ENCODE measurements around the gene SORCS3. TPM values are rescaled to one million over a fixed set of nuclear protein-coding genes. Genes with fewer than 3 reads are reported as not detected.

Gene SORCS3
- total RNA-seq, 1 experiment from 2014 or later, result 0.94 TPM

DNA sequence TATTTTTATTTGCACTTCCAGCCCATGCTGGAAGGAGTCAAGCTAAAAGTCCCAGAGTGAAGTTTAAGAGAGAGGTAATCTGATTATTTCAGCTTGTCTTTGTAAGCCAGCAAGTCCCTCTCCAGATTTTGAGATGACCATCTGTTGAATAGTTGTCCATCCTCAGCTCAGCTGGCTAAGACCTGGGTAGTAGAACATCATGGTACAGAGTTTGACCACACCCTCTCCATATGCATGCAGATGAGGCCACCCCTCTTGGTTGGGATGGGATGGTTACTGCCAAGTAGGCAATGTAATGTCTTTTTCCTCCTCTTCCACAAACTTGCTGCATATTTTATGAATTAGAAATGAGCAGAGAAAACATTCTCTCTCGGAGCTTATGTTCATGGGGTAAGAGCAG, 639.8 kb downstream of the SORCS3 start:
- ChIA-PET CTCF (no interaction called here), POLR2A (no interaction called here)
- TF ChIP-seq FOXJ3 (CRISPR knock-in tag; IDR thresholded peaks at IDR 0.05; ENCODE audit: borderline replicate concordance) (no peak), ELF4 (CRISPR knock-in tag; IDR thresholded peaks at IDR 0.05; ENCODE audit: low read depth) (no peak), ZNF423 (CRISPR knock-in tag; IDR thresholded peaks at IDR 0.05) (no peak)
- TF ChIP-seq, protein P1, sequence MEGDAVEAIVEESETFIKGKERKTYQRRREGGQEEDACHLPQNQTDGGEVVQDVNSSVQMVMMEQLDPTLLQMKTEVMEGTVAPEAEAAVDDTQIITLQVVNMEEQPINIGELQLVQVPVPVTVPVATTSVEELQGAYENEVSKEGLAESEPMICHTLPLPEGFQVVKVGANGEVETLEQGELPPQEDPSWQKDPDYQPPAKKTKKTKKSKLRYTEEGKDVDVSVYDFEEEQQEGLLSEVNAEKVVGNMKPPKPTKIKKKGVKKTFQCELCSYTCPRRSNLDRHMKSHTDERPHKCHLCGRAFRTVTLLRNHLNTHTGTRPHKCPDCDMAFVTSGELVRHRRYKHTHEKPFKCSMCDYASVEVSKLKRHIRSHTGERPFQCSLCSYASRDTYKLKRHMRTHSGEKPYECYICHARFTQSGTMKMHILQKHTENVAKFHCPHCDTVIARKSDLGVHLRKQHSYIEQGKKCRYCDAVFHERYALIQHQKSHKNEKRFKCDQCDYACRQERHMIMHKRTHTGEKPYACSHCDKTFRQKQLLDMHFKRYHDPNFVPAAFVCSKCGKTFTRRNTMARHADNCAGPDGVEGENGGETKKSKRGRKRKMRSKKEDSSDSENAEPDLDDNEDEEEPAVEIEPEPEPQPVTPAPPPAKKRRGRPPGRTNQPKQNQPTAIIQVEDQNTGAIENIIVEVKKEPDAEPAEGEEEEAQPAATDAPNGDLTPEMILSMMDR (IDR thresholded peaks at IDR 0.05), result no peak
- TF ChIP-seq, protein P2, sequence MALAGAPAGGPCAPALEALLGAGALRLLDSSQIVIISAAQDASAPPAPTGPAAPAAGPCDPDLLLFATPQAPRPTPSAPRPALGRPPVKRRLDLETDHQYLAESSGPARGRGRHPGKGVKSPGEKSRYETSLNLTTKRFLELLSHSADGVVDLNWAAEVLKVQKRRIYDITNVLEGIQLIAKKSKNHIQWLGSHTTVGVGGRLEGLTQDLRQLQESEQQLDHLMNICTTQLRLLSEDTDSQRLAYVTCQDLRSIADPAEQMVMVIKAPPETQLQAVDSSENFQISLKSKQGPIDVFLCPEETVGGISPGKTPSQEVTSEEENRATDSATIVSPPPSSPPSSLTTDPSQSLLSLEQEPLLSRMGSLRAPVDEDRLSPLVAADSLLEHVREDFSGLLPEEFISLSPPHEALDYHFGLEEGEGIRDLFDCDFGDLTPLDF (CRISPR knock-in tag; IDR thresholded peaks at IDR 0.05), result no peak
- TF ChIP-seq, protein P3, sequence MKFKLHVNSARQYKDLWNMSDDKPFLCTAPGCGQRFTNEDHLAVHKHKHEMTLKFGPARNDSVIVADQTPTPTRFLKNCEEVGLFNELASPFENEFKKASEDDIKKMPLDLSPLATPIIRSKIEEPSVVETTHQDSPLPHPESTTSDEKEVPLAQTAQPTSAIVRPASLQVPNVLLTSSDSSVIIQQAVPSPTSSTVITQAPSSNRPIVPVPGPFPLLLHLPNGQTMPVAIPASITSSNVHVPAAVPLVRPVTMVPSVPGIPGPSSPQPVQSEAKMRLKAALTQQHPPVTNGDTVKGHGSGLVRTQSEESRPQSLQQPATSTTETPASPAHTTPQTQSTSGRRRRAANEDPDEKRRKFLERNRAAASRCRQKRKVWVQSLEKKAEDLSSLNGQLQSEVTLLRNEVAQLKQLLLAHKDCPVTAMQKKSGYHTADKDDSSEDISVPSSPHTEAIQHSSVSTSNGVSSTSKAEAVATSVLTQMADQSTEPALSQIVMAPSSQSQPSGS (CRISPR knock-in tag; IDR thresholded peaks at IDR 0.05; ENCODE audit: borderline replicate concordance, low read depth), result no peak
- Mint-ChIP-seq H3K27ac (no peak overlapping the region), H3K27me3 (ENCODE audit: low read depth) (no peaks in the 10 kb centered on the region), H3K4me1 (no peaks in the 10 kb centered on the region), H3K36me3 (no peaks in the 10 kb centered on the region), H3K9me3 (no peaks in the 10 kb centered on the region), H3K4me3 (no peak overlapping the region)
- ATAC-seq, result no peak
- DNase-seq (ENCODE audit: low spot score), result no peak

GRCh38 chr10:105284476-105285215, 643.6 kb downstream of the SORCS3 start:
- H3K27me3 Mint-ChIP-seq (ENCODE audit: low read depth), result no peaks in the 10 kb centered on the region
- no peaks in the 10 kb centered on the region for H3K36me3 Mint-ChIP-seq
- TF ChIP-seq ZBTB43 (CRISPR knock-in tag; IDR thresholded peaks at IDR 0.05) (no peak), ZSCAN18 (CRISPR knock-in tag; IDR thresholded peaks at IDR 0.05) (no peak), GRHL2 (CRISPR knock-in tag; IDR thresholded peaks at IDR 0.05; ENCODE audit: insufficient replicate concordance, severe bottlenecking) (no peak), RELA (CRISPR knock-in tag; IDR thresholded peaks at IDR 0.05; ENCODE audit: borderline replicate concordance) (no peak), GABPB1 (CRISPR knock-in tag; IDR thresholded peaks at IDR 0.05) (no peak), TCF7 (CRISPR knock-in tag; IDR thresholded peaks at IDR 0.05; ENCODE audit: low read depth) (no peak), SMAD3 (CRISPR knock-in tag; IDR thresholded peaks at IDR 0.05; ENCODE audit: borderline replicate concordance) (no peak), TP53 (CRISPR knock-in tag; IDR thresholded peaks at IDR 0.05) (no peak), NR2C2 (CRISPR knock-in tag; IDR thresholded peaks at IDR 0.05) (no peak), SP1 (CRISPR knock-in tag; conservative IDR thresholded peaks at IDR 0.05) (no peak), ZNF263 (CRISPR knock-in tag; IDR thresholded peaks at IDR 0.05; ENCODE audit: low read depth) (no peak)
- TF ChIP-seq, protein P4, sequence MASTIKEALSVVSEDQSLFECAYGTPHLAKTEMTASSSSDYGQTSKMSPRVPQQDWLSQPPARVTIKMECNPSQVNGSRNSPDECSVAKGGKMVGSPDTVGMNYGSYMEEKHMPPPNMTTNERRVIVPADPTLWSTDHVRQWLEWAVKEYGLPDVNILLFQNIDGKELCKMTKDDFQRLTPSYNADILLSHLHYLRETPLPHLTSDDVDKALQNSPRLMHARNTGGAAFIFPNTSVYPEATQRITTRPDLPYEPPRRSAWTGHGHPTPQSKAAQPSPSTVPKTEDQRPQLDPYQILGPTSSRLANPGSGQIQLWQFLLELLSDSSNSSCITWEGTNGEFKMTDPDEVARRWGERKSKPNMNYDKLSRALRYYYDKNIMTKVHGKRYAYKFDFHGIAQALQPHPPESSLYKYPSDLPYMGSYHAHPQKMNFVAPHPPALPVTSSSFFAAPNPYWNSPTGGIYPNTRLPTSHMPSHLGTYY (CRISPR knock-in tag; IDR thresholded peaks at IDR 0.05), result no peak
- TF ChIP-seq, protein P5, sequence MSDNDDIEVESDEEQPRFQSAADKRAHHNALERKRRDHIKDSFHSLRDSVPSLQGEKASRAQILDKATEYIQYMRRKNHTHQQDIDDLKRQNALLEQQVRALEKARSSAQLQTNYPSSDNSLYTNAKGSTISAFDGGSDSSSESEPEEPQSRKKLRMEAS (CRISPR knock-in tag; IDR thresholded peaks at IDR 0.05), result no peak
- TF ChIP-seq, protein P6, sequence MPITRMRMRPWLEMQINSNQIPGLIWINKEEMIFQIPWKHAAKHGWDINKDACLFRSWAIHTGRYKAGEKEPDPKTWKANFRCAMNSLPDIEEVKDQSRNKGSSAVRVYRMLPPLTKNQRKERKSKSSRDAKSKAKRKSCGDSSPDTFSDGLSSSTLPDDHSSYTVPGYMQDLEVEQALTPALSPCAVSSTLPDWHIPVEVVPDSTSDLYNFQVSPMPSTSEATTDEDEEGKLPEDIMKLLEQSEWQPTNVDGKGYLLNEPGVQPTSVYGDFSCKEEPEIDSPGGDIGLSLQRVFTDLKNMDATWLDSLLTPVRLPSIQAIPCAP (CRISPR knock-in tag; IDR thresholded peaks at IDR 0.05), result no peak
- TF ChIP-seq, protein P3 (CRISPR knock-in tag; IDR thresholded peaks at IDR 0.05; ENCODE audit: borderline replicate concordance, low read depth), result no peak
- H3K9me3 Mint-ChIP-seq, result no peaks in the 10 kb centered on the region
- ChIA-PET POLR2A (no interaction called here), CTCF (no interaction called here)
- no peak overlapping the region for H3K4me3 Mint-ChIP-seq
- ATAC-seq (no peak), DNase-seq (ENCODE audit: low spot score) (no peak)
- no peaks in the 10 kb centered on the region for H3K4me1 Mint-ChIP-seq
- no peak overlapping the region for H3K27ac Mint-ChIP-seq

Measured in WTC11 (cell line).